Endothelial cell of hepatic sinusoid (primary cell): ENCODE results near the gene AHRR.

Source experiments
- in situ Hi-C: cut with HindIII; loops from 2 replicates; pipeline ENCODE4 v1.10.0; 2017; ENCODE audit warnings: low sequenced_read_pairs

Gene AHRR

DNA sequence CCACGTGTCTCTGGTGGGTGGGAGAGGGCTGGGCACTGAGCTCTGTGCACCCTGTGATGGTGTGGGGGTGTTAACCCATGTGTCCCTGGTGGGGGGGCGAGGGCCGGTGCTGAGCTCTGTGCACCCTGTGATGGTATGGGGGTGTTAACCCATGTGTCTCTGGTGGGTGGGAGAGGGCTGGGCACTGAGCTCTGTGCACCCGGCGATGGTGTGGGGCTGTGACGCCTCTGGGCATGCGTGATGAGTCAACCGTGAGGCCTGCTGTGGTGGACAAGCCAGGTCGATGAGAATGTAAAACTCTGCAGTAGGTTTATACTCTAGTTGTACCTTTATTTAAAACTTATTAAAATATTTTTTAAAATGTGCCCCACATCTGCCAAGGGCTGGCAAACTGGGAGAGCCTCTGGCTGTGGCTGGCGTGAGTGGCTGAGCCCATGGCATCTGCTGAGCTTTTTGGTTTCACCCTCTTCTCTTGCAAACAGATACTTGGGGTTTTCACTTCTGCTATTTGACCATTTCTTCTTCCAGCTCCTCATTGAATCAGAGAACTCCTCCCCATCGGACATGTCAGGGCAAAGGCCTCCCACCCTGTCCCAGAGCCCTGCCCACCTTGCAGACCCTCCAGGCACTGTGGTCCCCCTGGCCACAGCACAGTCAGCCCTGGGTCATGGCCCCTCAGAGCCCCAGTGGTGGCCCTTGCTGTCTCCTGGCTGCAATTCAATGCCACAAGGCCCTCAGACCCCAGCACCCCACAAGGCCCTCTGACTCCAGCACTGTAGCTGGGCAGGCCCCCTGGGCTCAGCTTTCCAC, 103.0 kb downstream of the AHRR start:
- in situ Hi-C loops, result loop anchor here (10.0 kb wide), 1 partner anchor 80 kb away; no protein-coding TSS in a partner anchor

DNA sequence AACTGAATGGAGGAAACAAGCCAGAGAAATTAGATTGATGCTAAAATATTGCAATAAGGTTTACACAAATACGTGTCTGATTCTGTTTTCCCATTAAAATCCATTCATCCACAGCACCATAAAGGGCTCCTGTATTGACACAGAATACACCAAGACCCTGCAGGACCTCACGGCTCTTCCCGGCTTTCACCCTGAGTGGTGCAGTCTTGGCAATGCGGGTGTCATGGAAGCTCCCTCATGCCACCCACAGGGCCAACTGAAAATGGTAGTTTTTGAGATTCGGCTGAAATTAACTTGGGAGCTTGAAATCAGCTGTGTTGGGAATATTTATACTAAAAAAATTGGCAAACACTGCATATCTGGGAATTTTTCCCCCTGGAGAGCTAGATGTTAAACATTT, 104.2 kb downstream of the AHRR start:
- in situ Hi-C loops, result loop anchor here (10.0 kb wide), 1 partner anchor 81 kb away; no protein-coding TSS in a partner anchor

DNA sequence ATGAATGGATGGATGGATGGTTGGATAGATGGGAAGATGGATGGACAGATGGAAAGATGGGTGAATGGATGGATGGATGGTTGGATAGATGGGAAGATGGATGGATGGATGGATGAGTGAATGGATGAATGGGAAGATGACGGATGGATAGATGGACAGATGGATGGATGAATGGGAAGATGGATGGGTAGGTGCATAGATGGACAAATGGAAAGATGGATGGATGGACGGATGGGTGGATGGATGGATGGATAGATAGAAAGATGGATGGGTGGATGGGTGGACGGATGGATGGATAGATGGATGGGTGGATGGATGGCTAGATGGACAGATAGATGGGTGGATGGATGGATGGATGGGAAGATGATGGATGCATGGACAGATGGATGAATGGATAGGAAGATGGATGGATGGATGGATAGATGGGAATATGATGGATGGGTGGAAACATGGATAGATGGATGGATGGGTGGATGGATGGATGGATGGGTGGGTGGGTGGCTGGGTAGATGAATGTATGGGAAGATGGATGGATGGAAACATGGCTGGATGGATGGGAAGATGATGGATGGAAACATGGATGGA, 105.0 kb downstream of the AHRR start:
- in situ Hi-C loops, result loop anchor here (10.0 kb wide), 1 partner anchor 82 kb away; no protein-coding TSS in a partner anchor

DNA sequence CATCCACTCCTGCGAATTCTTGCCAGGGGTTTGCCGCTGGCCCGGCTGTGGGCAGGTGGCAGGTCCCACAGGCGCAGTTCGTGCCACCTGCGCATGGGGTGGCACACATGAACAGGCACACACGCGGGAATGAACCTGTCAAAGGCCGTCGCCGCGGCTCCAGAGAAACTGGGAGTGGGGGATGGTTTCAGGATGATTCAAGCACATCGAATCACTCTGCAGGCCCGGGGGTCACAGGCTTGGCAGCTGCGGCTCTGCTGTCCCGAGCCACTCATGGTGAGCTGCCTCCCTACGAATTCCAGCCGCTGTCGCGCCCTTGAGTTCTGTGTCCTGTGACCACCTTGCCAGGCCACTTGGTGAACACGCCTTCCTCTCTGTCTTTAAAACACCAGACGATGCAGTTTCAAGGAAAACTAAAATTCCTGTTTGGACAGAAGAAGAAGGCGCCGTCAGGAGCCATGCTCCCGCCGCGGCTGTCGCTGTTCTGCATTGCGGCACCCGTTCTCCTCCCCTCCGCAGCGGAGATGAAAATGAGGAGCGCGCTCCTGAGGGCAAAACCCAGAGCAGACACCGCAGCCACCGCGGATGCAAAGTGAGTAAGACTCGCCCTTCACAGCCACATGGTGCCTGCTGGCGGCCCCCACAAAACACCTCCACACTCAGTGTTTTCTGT, 106.0 kb downstream of the AHRR start:
- in situ Hi-C loops, result loop anchor here (10.0 kb wide), 1 partner anchor 83 kb away; no protein-coding TSS in a partner anchor

DNA sequence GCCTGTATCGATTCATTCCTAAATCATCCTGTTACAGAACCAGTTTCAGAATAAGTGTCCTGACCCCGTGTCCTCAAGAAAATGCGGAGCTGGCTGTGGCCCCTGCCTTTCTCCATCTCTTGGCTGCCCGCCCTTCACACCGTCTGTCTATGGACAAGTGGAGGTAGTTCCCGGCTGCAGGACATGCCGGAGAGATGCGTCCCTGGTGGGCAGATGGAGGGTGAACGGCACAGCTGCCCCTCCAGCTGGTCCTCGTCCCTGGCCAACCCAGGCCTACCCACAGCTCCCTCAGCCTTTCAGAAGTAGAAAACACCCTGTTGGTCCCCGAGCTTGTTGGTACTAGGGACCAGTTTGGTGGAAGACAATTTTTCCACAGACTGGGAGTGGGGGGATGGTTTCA, 106.7 kb downstream of the AHRR start:
- in situ Hi-C loops, result loop anchor here (10.0 kb wide), 1 partner anchor 83 kb away; no protein-coding TSS in a partner anchor

DNA sequence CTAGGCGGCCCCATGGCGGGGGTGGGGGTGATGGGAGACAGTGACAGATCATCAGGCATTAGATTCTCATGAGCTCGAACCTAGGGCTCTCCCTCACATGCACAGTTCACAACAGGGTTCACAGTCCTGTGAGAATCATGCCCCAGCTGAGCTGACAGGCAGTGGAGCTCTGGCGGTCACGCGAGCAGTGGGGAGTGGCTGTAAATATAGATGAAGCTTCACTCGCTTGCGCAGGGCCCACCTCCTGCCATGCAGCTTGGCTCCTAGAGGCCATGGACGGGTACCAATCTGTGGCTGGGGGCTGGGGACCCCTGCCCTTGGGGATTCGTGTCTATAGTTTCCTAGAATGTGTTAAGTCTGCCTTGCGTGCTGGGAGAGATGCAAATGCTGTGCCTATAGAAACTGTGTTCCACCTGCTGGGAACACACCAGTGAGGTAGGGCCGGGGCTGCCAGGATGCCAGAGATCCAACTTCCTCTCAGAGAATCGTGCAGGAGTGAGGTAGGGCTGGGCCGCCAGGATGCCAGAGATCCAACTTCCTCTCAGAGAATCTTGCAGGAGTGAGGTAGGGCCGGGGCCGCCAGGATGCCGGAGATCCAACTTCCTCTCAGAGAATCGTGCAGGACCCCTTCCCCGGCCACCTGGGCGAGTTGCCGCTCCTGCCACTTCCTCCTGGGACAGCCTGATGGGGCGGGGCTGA, 107.4 kb downstream of the AHRR start:
- in situ Hi-C loops, result loop anchor here (10.0 kb wide), 1 partner anchor 84 kb away; no protein-coding TSS in a partner anchor

DNA sequence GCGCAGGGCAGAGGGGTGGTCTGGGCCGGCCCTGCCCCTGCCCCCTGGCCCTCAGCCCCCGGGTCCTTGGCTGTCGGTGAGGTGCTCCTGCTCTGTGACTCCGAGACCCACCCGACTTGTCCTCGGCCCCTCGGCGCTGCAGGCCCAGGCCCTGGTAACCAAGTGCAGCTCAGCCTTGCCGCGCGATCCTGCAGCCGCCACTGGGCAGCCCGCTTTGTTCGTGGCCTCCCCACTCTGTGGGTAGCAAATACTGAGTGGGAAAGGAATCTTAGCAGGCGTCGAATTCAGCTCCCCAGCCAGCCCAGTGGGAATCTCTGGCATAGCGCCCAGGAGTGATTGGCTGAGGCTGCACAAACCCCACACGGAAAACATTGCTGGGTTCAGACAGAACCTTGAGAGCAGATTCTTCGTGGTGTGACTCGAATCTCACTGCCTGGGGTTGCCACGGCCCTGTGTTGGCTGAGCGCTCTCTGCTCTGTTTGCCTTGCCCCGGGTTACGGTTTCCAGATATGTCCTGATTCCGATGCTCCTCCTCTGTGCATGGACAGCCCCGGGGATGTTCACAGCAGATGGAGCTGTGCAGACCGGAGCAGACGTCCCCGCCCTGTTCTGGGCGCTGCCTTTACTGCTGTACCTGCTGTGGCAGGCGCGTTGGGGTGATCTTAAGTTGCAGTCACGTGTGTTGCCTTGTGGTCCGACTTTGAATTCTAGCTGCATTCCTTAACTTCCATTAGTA, 108.1 kb downstream of the AHRR start:
- in situ Hi-C loops, result loop anchor here (10.0 kb wide), 1 partner anchor 85 kb away; no protein-coding TSS in a partner anchor

DNA sequence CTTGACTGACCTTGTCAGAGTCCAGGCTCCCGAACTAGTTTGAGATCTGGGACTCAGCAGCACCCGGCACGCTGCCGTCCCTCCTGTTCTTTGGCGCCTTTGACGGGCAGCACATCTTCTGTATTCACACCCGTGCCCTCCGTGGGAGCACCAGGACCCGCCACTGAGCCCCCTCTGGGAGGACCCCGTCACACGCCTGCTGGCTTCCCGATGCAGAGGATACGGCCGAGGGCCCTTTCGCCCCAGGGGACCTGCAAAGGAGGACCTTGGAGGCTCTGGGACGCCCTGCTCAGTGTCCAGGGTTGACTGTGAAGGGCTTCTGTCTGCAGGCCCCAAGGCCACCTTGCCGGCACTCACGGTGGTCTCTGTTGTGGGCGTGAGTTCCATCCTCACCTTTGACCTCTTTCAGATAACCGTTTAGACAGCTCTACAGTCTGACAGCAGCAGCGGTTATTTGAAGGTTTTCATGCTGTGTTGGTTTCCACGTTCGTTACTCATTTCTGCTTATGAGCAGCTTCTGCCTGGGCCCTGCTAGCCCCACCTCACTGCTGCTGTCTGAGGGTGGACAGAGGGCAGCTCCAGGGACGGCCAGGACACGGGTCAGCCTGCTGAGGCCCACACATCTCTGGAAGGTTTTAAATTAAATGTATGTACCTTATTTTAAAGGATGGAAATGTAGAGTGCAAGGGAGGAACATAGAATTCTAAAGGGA, 108.9 kb downstream of the AHRR start:
- in situ Hi-C loops, result no loop called here

DNA sequence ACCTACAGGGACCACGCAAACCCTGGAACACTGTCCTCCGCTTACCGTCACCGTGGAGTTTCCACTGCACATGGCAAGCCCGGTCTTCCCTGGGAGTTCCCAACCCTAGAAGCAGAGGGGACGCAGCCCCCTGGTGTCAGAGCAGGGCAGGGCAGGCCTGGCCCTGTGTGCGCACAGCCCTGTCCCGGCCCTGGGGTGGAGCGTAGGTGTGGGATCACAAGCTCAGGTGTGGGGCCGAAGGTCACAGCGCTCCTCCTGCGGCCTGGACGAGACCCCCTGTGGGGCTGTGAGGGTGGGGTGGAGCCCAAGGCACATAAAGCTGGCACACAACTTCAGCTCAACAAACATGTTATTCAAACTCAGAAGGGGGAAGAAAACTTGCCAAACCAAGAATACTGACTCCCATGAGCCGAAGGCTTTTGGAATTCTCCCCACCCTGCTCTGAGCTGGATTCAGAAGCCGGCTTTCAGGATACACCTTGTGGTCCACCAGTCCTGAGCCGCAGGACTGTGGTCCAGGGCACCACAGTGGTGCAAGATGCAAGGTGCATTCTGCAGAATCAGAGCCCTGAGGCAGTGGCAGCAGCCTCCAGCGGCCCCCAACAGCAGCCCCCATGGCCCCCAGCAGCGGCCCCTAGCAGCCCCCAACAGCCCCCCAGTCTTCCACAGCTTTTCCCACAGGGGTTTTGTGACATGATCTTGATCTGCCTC, 109.6 kb downstream of the AHRR start:
- in situ Hi-C loops, result no loop called here

DNA sequence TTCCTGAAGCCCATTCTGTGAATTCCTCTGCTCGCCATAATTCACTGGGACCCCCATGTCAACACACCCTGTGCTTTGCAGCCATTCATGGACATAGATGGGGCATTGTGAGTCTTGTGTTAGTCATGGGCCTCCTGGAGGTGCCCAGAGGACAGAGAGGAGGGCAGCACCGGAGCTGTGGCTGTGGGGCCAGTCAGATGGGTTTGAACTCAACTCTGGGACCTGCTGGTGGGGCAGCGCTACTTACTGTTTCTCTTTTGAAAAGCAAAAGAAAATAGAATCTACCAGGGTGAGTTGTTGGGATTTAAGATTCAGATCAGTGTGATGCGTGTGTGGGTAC, 110.2 kb downstream of the AHRR start:
- in situ Hi-C loops, result no loop called here

DNA sequence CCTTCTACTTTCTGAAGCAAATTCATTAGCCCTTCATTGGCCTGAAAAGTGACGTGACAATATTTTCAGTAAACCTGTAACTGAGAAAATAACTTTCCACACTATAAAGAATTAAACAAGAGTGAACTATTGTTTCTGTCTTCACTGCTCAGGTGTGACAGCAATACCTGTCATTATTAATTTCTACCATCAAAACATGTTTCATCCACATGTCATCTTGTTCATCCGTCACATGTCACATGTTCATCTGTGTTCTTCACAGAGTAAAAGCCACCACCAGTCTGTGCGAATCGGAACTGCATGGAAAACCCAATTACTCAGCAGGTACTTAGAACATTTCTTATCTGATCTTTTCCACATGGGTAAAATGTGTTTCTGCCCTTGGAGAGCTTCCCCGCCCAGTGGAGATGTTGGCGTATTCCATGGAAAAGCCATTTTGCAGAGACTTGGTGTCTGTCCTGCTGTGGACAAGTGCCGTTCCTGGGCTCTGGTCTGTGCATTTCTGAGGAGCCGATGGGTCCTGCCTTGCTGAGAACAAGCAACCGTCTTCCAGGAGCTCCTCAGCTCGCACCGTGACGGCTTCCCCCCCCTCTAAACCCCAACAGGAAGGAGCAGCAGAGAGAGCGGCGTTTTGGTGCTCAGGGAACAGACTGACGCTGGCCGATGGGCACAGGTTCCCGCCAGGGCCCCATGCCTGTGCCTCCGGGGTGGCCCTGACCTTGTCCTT, 110.8 kb downstream of the AHRR start:
- in situ Hi-C loops, result no loop called here

DNA sequence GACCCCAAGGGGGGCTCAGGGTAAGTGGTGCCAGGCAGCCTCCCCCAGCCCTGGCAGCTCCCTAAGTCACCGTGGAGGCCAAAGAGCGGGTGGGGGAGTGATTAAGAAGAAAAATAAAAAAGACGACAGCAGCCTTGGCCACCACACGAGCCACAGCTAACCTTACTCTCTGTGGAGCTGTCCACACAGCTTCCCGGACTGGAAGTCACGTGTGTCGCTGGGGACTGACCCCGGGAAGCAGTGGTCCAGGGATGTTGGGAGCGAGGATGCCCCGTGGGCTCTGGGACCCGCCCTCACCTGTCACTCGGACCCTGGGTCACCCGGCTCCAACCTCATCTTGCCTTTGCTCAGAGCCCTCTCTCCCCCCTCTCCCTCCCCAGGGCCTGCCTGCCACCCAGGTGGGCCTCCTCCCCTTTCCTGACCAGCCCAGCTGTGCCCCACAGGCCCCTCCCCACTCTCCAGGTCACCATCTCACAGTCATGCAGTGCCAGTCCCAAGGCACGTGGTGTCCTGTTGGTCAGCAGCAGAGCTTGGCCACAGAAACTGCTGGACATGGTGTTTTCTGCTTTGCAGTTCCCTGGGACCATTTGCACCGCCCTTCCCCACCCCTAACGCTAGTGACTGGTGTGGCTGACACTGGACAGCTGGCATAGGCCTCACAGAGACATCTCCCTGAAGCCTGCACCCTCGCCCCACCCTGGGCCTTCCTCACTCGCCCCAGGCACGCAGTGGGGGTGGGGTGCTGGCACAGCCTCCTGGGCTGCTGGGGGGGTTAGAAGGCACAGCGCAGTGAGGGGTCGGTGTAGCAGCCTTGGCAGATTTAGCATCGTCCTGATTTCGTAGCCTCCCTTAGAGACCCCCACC, 111.6 kb downstream of the AHRR start:
- in situ Hi-C loops, result no loop called here

DNA sequence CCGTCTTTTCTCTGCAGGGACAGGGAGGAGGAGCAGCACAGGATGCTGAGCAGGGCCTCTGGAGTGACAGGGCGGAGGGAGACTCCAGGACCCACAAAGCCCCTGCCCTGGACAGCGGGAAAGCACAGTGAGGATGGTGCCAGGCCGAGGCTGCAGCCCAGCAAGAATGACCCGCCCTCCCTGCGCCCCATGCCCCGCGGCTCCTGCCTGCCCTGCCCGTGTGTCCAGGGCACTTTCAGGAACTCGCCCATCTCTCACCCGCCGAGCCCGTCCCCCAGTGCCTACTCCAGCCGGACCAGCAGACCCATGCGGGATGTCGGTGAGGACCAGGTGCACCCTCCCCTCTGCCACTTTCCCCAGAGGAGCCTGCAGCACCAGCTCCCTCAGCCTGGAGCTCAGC, 112.3 kb downstream of the AHRR start:
- in situ Hi-C loops, result no loop called here

DNA sequence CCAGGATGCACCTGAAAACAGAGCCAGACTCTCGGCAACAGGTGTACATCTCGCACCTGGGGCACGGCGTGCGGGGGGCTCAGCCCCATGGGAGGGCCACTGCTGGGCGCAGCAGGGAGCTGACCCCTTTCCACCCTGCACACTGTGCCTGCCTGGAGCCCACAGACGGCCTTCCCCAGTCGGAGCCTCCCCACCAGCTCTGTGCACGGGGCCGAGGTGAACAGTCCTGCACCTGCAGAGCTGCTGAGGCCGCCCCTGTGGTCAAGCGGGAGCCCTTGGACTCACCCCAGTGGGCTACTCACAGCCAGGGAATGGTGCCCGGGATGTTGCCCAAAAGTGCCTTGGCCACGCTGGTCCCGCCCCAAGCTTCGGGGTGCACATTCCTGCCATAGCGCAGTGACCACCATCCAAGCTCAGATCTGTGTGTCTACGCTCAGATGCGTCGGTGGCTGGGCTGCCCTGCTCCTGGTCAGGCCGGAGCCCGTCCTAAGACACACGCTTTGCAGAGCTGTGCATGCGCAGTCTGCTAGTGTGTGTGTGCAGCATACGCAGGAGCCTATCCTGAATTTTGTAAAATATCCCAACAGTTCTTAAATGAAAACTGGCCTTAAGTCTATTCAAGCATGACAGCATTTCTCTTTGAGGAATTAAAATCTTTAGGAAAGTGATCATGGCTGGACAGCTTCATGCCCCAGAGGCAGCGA, 113.1 kb downstream of the AHRR start:
- in situ Hi-C loops, result no loop called here

DNA sequence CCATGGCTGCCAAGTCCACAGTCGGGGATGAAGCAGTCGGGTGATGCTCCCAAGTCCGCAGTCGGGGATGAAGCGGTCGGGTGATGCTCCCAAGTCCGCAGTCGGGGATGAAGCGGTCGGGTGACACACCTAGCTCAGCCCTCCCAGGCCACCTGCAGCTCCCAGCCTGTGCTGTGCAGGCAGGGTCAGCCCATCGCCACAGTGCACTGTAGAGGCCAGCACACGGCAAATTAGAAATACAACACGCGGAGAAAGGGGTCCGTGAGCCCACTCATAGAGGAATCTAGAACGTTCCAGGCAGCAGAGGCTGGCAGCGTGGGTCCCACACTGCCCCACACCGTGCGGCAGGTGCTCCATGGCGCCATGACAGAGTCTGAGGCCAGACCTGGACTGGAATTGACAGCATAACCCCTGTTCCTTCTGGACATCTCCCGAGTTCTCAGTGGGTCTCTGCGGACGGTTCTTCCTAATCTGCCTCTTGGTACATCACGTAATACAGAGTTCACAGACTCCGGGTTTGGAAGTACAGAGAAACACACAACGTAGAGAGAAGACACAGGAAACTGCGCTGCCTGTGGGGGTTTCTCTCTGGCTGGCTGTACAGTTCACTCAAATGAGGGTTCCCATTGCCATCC, 113.8 kb downstream of the AHRR start:
- in situ Hi-C loops, result no loop called here

DNA sequence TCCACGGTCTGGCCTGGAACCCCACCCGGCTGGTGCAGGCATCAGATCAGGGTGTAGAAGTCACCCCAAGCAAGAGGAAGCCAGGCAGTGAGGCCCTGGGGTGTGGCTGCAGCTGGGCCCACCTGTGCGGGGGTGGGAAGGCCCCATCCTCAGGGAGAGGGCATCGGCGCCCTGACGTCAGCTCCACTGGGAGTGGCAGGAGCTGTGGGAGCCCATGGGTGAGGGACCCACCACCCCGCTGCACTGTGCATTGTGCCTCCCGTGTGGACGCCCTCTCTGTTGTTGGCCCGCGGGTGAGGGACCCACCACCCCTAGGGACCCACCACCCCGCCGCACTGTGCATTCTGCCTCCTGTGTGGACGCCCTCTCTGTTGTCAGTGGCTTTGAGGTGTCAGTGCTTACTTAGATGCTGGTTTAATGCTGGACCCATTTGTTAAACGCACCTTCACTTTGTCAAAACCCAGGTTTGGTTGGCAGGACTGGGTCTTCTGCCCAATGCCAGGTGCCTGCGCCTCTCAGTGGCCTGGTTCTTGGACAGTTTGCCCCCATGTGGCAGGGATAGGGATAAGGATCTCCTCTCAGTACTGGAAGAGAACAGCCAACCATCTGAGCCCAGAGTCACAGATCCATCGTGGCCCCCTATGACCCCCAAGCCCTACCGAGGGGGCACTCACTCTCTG, 114.6 kb downstream of the AHRR start:
- in situ Hi-C loops, result no loop called here
